HG03280 (cell line): ENCODE data around the gene SPACA5.
"Not testable (repeated sequence)": the region's sequence is repeated elsewhere in the genome, so short reads cannot be mapped to it uniquely, and the experiment has no call there.

Source experiments
- ATAC-seq: cut with Tn5 transposase; IDR thresholded peaks from one replicate; pipeline ENCODE4 v1.9.1; 2021; ENCODE audit warnings: mild to moderate bottlenecking, moderate library complexity; ENCODE audit not compliant: unreplicated experiment

Gene SPACA5

DNA sequence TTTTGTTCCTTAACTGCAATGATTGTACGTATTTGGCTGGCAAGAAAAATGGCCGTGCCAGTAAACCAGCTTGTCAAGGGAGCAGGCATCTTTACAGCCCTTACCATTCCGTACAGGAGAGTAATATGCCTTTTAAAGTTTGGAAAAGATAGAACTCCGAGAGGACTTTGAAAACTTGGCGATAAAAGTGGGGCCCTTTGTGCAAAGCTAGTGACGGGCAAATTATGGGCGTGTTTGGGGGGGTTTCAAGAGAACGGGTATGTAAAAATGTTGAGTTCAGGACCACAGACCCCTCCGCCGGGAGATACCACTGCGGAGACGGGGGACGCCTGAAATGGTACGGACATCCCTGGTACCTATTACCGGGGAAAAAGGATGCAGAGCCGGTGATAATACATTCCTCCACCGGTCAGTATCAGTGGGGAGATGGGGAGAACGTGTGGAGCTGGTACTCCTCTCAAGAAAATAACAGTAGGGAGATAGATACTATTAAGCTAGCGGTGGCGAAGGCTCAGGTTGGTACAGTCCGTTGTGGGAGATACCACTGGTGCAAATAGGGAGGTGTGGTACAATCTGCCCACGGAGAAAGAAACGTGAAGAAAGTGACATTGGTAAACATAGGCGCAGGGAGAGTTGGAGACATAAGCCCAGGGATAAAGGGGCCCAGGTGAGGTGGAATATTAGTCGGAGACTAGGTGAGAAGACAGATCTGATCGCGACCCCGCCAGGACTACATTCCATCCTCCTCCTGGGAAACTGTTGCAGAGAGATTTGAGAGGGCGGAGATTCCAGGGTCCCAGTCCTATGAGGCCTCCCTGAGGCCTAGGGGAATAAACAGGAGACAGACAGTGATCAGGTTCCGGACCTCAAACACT is 14.5 kb downstream of the SPACA5 start:
- no peak for ATAC-seq

DNA sequence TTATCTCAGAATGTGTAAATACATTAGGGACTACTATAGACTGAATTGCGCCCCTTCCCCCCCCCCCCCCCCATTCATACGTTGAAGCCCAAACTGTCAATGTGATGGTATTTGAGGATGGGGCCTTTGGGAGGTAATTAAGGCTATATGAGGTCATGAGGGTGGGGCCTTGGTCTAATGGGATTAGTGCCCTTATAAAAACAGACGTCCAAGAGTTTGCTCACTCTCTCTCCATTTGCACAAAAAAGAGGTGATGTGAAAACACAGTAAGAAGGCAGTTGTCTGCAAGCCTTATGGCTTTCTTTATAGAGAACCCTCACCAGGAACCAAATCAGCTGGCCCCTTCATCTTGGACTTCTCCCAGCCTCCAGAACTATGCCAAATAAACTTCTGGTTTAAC is 15.3 kb downstream of the SPACA5 start:
- no peak for ATAC-seq

DNA sequence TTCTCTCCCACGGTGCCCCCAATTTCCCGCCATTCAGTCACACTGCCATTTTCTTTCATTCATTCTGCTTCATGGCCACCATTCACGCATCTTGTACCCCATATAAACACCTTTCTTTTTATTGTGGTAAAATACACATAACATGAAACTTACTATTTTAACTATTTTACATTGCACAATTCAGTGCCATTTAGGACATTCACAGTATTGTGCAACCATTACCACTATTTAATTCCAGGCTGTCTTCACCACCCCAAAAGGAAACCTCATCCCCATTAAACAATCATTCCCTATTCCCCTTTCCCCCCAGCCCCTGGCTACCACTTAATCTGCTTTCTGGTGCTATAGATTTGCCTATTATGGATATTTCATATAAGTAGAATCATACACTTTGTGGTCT is 15.9 kb downstream of the SPACA5 start:
- ATAC-seq = no peak

DNA sequence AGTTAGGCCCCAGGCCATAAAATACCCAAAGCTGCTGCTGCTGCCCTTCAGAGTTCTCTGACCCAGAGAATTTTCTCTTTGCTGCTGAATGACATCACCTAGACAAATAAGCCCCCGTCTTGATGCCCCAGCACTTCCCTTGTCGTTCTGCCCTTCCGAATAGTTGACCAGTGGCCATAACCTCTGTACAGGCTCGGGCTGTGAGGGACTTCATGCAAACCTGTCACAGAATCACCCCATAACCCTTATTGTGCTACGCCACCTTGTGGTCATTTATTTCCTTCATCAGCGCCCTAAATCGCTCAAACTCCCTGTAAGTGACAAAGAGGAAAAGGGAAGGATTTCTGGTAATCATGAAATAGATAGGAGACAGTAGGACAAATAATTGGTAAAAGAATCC is 18.8 kb downstream of the SPACA5 start:
- no peak for ATAC-seq

DNA sequence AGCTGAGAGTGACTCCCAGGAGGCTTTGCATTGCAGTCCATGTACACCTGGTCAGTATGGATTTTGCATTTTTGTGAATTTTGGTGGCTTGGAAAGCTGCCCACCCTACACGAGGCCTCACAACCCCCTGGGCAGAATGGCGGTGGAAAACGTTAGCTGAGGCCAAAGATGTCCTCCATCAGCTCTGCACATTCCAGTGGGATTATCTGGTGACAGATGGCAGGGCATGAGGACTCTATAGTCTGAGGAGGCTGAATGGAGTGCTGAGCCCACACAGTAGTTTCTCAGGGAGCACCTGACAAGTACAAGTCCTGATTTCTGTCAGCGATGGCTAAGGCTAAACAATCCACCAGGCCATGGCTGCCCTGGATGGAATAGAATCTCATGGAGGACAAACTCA is 20.8 kb downstream of the SPACA5 start:
- ATAC-seq = not testable (repeated sequence)

DNA sequence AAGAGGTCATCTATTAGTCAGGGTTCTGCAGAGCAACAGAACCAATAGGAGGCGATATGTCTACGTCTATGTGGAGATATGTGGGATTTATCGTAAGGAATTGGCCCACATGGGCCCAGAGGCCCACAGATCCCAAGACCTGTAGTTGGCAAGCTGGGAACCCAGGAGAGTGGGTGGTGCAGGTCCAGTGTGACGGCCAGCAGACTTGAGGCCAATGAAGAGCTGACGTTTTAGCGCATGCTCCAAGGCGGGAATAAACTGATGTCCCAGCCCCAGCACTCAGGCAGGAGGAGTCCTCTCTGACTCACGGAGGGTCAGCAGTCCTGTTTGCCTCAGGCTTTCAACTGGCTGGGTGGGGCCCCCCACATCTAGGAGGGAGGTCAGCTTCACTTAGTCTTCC is 21.3 kb downstream of the SPACA5 start:
- ATAC-seq = no peak

DNA sequence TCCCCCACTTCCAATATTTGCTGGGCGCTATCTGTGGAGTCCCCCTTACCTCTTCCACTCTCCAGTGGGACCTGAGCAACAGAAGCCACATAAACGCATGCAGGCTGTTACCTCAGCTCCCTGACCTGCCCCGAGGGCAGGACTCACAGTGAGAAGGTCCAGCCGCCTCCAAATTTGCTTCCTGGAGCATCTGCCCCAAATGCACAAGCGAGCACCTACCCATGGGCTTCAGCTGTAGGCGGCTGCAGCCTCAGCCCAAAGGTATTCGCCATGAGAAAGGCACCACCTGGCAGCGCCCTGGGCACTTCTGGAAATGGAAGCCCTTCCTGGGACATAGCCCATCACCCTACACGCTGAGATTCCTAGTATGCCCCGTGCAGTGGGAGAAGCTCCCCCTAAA is 23.4 kb downstream of the SPACA5 start:
- ATAC-seq = no peak

DNA sequence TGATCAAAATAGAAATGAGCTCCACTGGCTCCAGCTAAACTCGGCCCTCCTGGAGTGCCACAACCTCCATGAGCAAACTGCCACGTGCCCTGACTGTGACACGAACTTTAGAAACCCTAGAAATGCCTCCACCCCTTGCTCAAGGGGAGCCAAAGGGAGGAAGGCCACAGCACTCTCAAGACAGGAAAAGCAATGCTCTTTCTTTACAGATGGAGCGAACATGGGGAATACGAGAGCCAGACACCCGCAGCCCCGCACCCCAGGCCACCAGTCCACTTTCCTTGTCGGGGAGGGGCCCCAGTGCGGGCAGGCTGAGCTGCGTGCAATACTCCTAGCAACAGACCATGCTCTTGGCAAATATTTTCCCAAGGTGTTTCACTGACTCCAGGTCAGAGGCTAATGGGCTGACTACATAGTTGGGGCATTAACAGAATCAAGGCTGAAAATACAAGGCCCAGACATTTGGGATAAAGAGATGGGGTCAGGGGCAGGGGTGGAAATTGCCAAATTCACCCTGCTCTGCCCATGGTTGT is 23.9 kb downstream of the SPACA5 start:
- not testable (repeated sequence) for ATAC-seq

DNA sequence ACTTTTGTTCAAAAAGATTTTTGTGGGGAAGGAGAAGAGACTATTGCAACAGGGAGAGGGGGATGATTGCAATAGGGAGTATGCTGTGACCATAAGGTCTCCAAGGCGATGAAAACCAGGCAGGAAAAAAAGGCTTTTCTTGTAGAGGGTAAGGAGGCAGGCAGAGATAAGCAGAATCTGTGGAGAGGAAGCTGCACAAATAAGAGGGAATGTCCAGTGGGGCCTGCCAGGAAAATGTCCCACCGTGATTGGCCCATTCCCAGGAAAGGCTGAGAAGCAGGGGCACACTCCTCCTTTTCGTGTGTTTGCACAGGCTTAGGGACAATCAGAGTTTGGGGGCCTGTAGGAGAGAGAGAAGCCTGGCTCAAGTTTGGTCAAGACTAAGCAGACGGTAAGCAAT is 29.1 kb downstream of the SPACA5 start:
- no peak for ATAC-seq

DNA sequence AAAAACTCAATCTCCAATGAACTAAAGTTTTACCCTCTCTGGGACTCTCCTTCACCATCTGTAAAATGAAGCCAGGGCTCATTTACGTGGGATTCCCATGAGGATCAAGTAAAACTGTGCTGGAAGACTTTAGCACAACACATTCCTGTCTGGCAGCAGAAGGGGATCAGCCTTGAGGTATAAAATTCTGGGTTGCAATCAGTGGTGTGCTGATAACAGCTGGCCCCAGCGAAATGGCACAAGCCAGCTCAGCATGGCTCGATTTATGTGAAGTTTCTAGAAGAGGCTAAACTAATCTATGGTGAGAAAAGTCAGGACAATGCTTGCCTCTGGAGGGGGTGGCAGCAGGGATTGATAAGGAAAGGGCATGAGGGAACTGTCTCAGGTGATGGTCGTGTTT is 36.3 kb downstream of the SPACA5 start:
- no peak for ATAC-seq

DNA sequence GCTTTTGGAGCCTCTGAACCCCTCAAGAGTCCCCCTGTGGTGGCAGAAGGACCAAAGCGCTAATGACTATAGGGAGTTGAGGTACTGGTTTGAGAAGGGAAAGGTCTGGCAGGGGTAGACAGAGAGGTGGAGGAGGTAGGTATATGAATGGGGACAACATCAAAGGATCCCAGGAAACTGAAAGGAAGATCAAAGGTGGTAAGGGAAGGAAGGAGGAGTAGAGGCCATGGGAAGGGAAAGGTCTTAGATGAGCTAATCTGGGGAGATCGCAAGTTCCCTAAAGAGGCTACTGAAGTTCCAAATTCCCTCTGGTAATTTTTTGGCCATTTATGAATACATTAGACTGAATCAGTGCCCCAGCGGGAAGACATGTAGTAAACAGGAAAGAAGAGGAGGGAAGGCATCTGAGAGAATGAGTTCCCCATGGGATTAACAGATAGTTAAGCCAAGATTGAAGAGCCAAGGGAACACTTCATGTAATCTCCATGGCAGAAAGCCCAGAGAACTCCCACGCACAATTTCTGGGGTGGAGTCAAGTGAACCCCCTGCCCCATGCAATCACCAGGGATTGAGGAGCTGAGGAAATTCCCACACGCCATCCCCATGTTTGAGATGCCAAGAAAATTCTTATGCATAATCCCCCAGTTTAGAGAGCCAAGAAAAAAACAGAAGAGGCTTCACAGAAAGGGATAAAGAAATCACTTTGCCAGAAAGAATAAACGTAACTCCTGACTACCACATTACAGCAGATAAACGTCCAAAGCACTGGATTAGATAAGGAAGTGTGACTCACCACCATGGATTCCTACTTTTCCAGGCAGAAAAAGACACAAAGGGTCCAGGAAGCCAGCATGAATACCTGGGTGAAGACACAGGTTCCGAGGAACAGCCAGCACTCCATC is 38.9 kb downstream of the SPACA5 start:
- ATAC-seq = no peak

DNA sequence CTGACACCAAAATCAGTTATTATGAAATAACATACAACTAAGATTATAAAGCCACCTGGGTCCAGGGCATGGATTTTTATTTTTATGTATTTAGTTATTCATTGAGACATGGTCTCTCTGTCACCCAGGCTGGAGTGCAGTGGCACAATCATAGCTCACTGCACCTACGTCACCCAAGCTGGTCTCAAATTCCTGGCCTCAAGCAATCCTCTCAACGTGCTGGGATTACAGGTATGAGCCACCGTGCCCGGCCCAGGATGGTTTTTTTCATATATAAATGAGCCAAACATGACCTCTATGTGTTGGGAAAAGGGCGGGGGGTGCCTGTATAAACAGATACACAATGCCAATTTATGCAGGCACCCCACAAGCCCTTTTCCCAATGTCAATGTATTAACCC is 40.1 kb downstream of the SPACA5 start:
- ATAC-seq = no peak

DNA sequence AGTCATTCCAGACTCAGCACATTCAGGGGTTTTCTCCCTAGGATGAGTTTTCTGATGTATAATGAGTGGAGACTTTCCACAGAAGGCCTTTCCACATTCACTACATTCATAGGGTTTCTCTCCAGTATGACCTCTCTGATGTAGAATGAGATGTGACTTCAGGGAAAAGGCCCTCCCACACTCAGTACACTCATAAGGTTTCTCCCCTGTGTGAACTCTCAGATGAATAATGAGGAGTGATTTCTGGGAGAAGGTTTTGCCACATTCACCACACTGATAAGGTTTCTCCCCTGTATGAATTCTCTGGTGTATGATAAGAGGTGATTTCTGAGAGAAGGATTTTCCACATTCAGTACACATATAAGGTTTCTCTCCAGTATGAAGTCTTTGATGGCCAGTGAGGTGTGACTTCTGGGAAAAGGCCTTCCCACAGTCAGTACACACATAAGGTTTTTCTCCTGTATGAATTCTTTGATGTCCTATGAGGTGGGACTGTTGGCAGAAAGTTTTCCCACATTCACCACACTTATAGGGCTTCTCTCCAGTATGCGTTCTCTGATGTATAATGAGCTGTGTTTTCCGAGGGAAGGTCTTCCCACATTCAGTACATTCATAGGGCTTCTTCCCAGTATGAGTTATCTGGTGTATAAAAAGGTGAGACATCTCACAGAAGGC is 52.0 kb downstream of the SPACA5 start:
- no peak for ATAC-seq

DNA sequence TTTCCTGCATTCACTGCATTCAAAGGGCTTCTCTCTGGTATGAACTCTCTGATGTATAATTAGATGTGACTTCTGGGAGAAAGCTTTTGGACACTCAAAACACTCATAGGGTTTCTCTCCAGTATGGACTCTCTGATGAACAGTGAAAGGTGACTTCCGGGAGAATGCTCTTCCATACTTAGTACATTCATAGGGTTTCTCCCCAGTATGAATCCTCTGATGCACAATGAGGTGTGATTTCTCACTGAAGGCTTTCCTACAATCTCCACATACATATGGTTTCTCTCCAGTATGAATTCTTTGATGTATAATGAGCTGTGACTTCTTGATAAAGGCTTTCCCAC is 52.5 kb downstream of the SPACA5 start:
- ATAC-seq = no peak
